Left ventricle myocardium superior (tissue), 1 donor: Measurements from ENCODE around the gene THAP5. TPM values are rescaled to one million over a fixed set of nuclear protein-coding genes. Genes with fewer than 3 reads are reported as not detected.

Source experiments
- ATAC-seq: fragments of 200-7000 bp; cut with Tn5 transposase; one replicate; pipeline ENCODE4 v1.9.1; 2020; ENCODE audit warnings: mild to moderate bottlenecking, moderate library complexity
- DNase-seq: peaks from one replicate; pipeline ENCODE4 v3.0.0-alpha.2; 2020
- intact Hi-C: fragments of 100-400 bp; cut with micrococcal nuclease; formaldehyde crosslinking; loops from one replicate; pipeline ENCODE4 v1.11.0; 2022
- long read RNA-seq: library from polyadenylated mRNA; unstranded; transcript quantifications from one replicate; pipeline ENCODE4 v2.0.0, GENCODE V29; 2021
- total RNA-seq: library from RNA; stranded (reverse); fragmentation: NEBNext Ultra II Directional; extraction: Animal tissue kit (Norgen Biotek cat#: 25700); gene quantifications from one replicate; pipeline ENCODE4 v1.2.1, GENCODE V29; 2021
- donor health status: DM: no; HTN: yes; CAD: no; lungs with severe emphysema.

Gene THAP5, protein sequence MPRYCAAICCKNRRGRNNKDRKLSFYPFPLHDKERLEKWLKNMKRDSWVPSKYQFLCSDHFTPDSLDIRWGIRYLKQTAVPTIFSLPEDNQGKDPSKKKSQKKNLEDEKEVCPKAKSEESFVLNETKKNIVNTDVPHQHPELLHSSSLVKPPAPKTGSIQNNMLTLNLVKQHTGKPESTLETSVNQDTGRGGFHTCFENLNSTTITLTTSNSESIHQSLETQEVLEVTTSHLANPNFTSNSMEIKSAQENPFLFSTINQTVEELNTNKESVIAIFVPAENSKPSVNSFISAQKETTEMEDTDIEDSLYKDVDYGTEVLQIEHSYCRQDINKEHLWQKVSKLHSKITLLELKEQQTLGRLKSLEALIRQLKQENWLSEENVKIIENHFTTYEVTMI
- total RNA-seq = 25.7 TPM
- long read RNA-seq, transcript THAP5-203 (3 exons, 3,306 nt) = major isoform, 13 of 18 reads
- long read RNA-seq, partial matches to known transcripts = 0 of 18 reads
- long read RNA-seq, other reads (novel, unspliced or antisense) = 3 of 18 reads

DNA sequence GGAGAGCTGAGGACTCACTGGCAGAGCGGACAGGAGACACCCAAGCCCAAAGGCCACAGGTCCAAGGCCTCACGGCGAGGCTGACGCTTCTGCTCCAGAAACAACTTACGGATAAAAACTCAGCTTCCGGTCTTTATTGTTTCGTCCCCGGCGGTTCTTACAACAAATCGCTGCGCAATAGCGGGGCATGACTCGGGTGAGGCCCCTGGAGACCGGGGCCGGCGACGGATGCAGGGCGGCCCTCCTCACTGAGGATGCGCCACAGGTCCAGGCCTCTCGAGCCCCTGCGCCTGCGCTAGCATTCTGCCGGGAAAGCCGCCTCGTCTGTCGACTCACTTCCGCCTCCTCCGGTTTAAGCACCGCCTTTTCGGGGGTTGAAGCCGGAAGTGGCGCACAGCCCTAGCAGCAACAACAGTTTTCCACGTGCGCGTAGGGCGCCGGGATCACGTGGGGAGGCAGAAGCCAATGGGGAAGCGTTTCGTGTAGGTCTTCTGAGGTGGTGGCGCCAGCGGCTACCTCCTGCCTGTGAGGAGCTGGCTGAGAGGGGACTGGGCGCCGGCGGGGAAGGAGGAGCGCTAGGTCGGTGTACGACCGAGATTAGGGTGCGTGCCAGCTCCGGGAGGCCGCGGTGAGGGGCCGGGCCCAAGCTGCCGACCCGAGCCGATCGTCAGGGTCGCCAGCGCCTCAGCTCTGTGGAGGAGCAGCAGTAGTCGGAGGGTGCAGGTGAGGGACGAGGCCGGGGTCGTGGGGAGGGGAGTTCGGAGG is at the start of gene THAP5, which contains the start of gene DNAJB9:
Gene THAP5, minus strand, starts transcription at position 326 of the 765 bp plus-strand sequence. Its CDS starts 137 bp downstream, at position 189.
Gene DNAJB9, plus strand, starts transcription at position 494 of the 765 bp plus-strand sequence. CDS start 1,853 bp downstream, outside the sequence.
- ATAC-seq (peak; percentile 98), DNase-seq (peak; percentile 99)
- intact Hi-C loops = no loop called here

DNA sequence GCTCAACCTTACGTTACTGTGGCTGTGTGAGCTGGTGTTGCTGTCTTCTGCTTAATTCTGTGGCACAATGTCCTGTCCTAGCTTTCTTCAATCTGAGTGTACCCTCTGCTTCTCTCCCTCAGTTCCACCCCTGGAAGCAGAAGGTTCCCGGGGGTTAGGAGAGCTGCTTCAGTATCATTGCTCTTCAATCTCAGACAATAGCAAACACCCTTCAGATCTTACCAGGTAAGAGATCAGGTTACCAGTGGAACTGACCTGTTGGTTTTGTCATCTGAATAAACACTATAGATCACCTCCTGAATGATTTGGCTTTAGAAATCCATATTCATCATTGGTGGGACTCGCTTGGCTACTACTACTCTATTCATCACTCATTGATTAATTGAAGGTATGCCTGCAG is 48.5 kb upstream of the THAP5 start:
- intact Hi-C loops = no loop called here
- DNase-seq (no peak), ATAC-seq (no peak)

DNA sequence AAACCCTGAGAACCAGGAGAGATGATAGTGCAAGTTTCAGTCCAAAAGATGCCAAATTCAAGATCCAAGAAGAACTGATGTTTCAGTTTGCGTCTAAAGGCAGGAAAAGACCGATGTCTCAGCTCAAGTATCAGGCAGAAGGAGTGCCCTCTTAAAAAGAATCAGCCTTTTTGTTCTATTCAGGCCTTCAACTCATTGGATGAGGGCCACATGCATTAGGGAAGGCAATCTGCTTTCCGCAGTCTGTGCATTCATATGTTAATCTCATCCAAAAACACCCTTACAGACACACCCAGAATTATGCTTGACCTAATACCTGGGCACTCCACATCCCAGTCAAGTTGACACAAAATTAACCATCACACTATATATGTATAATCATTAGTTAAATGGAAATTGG is 45.4 kb upstream of the THAP5 start:
- ATAC-seq = no peak
- intact Hi-C loops = no loop called here
- DNase-seq = no peak

DNA sequence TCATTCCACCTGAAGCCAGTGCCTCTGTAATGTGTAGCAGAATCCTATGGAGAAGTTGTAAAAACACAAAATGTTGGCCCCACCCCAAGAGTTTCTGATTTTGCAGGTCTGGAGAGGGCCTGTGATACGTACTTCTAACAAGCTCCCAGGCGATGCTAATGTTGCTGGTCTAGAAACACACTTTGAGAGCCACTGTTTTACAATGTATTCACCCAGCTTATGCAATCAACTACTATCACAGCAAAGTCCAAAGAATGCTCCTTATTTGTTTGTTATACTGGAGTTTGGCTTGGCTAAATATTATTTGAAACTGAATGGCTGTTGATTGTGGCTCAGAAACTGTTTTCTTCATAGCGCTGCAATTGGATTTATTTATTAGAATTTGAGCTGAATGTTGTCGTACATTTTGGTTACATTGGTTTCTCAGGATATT is 44.5 kb upstream of the THAP5 start:
- intact Hi-C loops = no loop called here
- DNase-seq (no peak), ATAC-seq (no peak)

DNA sequence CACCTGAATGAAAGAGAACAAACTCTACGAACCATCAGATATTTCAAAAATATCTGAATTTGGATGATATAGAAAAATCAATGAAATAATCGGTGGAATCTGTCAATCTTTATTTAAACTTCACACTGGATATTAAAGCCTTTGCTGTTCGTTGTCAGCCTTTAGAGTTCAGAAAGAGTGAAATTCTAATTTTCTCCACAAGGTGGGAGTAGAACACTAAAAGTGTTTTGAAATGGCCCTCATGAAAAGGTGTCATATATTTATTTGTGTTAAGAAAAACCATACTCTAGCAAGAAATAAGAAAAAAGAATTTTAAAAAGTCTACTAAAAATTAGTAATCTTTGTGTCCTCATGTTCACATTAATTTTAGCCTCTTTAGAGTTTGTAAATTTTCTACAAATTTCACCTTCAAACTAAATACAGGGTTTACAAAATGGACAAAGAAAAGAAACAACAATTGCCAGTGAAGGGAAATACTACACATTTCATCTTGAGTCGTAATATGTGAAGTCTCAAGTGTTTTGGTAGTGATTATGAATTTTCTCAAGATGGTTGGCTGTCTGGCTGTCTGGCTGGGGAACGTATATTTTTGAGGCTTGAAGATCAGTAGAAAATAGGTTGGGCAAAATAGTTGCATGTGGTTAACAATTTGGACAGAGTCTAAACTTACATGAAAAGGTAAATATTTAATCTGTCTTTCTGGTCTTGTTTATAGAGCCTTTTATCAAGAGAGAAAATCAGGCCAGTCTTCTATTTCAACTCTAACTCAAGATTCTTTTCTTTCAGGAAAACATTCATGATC is 43.8 kb upstream of the THAP5 start:
- ATAC-seq (no peak), DNase-seq (no peak)
- intact Hi-C loops = no loop called here

DNA sequence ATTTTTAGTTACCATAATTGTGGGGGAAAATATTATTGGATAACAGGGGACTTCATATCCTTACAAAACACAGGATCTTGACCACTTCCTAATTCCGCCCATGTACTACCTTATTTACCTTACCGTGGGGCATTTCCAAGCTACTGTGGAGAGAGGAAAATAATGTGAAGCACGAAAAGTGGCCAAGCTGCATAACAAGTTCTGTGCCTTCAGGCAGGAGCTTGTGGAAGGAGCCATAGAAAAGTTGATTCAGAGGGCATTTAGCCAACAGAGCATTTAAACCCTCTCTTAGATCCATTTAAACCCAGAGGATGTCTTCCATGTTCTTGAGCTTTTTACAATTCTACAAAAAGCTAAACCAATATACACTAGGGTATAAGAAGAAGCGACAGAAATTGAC is 41.8 kb upstream of the THAP5 start:
- ATAC-seq (no peak), DNase-seq (no peak)
- intact Hi-C loops = no loop called here

DNA sequence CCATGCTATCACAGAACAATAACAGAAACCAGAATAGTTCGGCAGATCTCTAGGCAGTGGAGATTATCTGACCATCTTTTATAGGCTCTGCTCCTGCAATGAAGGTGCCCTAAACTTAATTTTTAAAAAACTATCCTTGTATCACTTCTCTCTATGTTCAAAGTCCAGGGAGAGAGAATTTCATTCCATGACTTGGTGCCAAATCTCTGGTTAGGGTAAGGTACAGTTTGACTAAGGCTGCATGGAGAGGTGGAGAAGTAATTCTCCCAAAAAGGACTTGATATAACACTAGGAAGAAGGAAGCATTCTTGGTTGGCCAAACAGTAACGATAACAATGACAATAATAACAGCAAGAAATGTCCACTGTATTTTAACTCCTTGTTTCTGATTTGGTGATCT is 40.1 kb upstream of the THAP5 start:
- DNase-seq = no peak
- intact Hi-C loops = no loop called here
- no peak for ATAC-seq

DNA sequence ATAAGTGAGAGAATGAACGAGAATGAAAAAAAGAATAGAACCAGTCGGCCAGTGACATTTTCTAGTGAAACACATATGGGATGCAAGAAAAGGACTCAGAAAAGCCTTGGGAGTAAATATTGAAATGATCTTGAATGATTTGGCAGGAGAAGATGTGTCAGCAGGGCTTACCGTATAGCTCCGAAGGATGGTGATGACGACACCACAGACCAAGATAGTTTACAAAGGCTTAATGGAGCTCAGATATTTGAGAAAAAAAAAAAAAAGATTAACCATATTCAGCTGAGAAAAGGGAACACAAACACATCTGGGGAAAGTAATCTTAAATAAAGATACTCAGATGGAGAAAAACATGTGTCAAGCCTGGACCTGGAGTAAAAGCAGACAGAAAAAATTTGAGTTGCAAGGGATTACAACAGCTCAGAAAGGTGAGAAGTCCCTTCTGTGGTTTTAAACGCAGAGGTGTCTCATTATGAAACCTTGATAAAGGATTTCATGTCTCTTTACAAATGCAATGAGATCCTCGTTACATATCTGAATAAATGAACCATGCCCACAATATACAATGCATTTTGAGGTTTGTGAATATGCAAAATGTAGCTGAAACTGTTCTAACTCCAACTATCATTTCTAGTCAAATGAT is 36.2 kb upstream of the THAP5 start:
- intact Hi-C loops = no loop called here
- ATAC-seq (no peak), DNase-seq (no peak)

DNA sequence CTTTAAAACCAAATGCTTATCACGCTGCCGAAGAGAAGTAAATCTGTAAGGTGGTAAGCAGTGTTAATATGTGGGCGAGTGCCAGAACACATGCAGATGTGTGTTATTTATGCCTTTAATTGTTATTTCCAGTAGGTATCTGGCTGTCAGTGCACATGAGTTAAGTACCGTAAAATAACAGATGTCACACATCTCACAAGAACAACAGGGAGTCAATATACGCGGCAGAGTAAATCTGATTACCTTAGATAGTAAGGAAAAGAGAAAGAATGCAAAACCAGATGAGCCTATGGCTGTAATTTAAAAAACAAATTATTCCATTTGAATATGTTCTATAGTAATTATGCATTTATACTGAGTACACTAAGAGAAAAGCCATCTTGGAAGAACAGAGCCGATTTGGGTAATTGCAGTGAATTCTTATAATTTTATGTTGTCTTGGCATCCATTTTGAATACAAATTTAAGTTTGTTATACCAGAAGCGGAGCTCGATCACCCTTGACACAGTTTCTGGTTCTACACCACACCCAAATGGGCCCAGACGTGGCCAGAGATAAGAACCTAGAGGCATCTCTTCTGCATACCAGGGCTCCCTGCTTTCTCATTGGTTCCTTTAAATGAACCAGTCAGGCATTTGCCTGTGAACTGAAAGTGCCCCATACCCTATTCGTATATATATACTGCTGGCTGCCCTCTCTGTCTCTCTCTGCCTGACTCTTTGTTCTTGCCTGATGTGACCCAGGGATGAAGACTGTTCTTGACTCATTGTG is 35.0 kb upstream of the THAP5 start:
- intact Hi-C loops = no loop called here
- no peak for ATAC-seq
- no peak for DNase-seq

DNA sequence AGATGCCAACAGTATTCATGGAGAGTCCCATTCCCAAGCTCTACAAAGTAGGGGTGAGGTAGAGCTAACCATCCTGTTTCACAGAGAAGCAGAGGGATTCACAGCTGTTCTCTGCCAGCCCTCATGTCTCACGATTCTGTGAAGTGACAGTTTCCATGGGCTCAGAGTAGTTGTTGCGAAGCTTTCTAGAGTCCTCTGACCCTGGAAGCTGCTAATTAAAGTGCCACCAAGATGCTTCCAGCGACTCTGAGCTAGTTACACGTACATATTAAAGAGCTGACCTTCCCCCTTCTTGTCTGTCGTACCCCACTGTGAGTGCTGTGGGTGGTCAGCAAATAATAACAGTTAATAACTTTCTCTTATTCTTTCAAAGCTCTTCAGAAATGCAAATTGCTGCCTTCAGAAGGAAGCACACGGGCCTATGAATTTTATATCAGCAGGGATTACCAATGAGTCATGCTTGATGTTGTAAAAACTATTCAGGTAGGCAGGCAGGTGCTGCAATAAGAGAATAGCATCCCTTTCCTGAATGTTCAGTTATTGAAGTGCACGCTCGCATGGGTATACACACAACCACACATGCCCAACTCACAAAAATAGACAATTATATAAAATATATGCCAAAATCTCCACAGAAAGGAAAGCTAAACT is 34.3 kb upstream of the THAP5 start:
- ATAC-seq (no peak), DNase-seq (no peak)
- intact Hi-C loops = no loop called here

DNA sequence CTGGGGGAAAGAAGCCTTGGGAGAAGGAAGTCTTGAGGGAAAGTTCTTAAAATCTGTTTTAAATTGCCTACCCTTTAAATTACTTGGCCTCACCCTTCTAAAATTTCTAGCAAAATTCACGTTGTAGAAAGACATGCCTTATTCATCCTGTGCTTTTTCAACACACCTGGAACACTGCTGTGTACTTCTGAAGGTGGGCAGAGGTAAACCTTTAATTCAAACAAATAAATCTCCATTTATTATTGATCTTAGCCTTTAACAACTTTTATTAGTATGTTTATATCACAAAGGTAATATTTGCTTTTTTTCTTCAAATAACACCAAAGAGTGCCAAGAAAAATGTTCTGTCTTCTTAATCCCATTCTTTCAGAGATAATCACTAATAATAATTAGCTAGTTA is 30.9 kb upstream of the THAP5 start:
- DNase-seq = no peak
- ATAC-seq = no peak
- intact Hi-C loops = no loop called here

DNA sequence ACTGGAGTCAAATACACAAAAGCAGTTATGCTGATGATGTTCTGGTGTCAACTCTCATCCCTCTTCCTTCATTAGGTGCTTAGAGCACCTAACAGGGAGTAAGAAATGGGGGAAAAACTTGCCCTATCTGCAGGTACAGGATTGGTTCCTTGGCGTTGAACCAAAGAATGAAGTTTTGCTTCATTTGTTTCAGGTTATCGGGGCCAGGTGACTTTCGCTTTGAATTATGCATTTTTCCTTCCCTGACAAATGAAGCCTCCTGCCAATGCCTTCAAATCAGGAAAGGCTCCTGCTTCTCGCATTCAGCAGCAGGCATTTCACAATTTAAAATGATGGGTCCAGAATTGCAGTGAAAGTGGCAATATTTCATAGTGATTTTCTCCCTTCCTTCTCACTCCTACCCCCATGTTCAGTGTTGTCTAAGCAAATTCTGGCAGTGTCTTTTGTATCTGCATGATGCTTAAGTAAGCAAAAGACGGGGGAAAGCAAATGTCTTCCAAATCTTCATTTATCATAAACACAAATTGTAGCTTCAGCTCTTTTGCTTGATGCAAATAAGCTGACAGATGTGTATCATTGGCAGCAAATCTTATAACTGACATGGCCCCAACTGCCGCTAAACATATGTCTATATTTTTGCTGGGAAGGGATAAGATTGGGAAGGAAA is 29.5 kb upstream of the THAP5 start:
- DNase-seq = no peak
- intact Hi-C loops = no loop called here
- no peak for ATAC-seq

DNA sequence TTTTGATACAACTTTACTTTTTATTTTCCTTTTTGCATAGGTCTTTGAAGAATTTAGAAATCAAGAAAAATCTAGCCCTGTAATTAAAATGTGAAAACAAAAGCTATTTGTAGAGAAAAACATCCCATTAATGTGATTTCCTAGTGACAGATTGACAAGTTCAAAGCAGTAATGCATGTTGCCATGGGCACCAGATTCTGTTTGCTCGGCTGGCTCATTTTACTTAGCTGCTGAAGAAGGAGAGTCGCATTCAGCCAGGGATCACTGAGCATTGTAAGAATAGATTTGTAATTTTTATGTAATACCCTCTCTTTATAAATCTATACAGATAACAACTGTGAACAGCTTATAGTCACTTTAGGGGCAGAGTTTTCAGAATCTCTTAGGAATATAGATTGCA is 28.6 kb upstream of the THAP5 start:
- intact Hi-C loops = no loop called here
- ATAC-seq = no peak
- no peak for DNase-seq

DNA sequence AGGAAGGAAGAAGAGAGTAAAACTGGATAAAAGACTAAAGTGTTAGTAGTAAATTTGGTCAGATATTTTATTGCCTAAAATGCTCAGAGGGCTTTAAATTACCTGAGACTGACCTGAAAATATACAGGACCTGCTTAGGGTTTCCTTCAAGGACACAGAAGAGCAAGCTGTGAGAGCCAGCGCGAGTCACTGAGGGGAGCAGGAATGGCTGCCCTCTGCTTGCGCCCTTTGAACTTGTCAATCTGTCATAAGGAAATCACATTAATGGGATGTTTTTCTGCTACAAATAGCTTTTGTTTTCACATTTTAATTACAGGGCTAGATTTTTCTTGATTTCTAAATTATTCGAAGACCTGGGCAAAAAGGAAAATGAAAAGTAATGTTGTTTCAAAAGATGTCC is 27.1 kb upstream of the THAP5 start:
- intact Hi-C loops = no loop called here
- DNase-seq (no peak), ATAC-seq (no peak)

DNA sequence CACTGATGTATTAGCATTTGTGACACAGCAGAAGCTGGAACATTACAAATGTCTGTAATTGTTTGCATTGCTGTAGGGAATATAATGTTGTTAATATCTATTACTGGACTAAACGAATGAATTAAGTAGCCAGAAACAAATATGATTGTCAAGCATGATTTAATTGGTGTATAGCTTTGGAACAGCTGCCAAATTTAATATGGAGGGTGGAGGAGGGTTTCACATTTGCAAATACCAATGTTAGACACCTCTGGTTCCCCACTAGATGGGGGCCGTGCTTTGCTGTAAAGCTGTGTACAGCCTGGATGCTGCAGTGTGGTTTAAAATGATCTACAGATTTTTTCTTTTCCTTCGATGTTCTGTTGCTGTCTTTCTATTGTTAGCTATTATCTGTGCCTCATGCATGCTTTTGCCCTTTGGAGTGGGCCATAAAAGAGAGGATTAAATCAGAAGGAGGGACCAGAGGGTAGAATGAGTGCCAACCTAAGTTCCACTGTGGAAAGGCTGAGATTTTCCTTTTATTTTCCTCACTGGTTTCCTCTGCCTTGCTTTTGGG is 23.2 kb upstream of the THAP5 start:
- no peak for ATAC-seq

DNA sequence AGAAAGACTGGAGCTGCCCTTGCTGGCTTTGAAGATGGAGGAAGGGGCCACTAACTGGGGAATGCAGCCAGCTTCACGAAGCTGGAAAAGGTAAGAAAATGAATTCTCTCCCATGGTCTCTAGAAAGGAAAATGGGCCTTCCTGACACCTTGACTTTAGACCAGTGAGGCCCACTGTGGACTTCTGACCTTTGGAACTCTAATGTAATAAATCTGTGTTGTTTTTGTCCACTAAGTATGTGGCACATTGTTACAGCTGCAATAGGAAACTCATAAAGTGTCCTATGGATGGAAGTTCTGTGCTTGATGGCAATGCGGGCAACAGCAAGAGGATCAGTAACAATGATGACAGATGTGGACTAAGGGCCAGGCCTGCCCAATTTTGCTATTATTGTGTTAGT is 21.1 kb upstream of the THAP5 start:
- DNase-seq (no peak), ATAC-seq (no peak)
- intact Hi-C loops = no loop called here

More for the DNA sequence above, 23.2 kb upstream of the THAP5 start:
- no peak for DNase-seq
- intact Hi-C loops = no loop called here

DNA sequence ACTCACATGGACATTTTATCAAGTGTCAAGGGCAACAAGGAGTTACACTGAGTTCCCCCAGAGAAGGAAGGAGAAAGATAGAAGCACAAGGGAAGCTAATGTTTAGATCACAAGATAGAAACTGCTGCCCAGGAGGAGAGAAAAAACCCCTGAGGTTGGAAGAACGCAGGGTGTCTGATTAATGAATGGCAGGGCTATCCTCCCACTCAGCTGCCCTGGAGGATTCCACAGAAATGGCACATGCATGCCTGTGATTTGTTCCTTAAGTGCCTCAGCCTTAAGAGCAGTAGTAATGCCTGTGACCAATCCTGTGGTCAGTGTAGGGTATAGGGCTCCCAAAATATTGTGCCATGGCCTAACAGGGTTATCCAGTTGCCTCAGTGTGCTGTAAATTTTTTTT is 20.4 kb upstream of the THAP5 start:
- ATAC-seq = no peak
- intact Hi-C loops = no loop called here
- DNase-seq = no peak
